HG02970 (cell line): ENCODE measurements around the gene GALNT8.

ENCODE experiments used
- ATAC-seq: cut with Tn5 transposase; IDR thresholded peaks from one replicate; pipeline ENCODE4 v1.9.1; 2021; ENCODE audit warnings: mild to moderate bottlenecking, moderate library complexity, moderate number of reproducible peaks; ENCODE audit not compliant: unreplicated experiment, low FRiP score

The GALNT8 gene

GRCh38 chr12:4796216-4796615 lies 76.0 kb downstream of the GALNT8 start:
- no peak for ATAC-seq

- no peak for ATAC-seq
These were observed 76.7 kb downstream of the GALNT8 start for GRCh38 chr12:4796694-4797482.

GRCh38 chr12:4800555-4800954 lies 80.4 kb downstream of the GALNT8 start:
- ATAC-seq: no peak

- no peak for ATAC-seq
These were observed 82.6 kb downstream of the GALNT8 start for GRCh38 chr12:4802841-4803240.

GRCh38 chr12:4806439-4807115 lies 86.4 kb downstream of the GALNT8 start:
- no peak for ATAC-seq

GRCh38 chr12:4807116-4807783 lies 87.0 kb downstream of the GALNT8 start:
- no peak for ATAC-seq

- no peak for ATAC-seq
These were observed 87.6 kb downstream of the GALNT8 start for GRCh38 chr12:4807813-4808212.

GRCh38 chr12:4809013-4809448 lies 88.8 kb downstream of the GALNT8 start:
- no peak for ATAC-seq

GRCh38 chr12:4809449-4810218 lies 89.4 kb downstream of the GALNT8 start:
- no peak for ATAC-seq

- no peak for ATAC-seq
These were observed 90.0 kb downstream of the GALNT8 start for GRCh38 chr12:4810219-4810671.

- no peak for ATAC-seq
These were observed 92.6 kb downstream of the GALNT8 start for GRCh38 chr12:4812624-4813327.

GRCh38 chr12:4813741-4814140 lies 93.5 kb downstream of the GALNT8 start:
- no peak for ATAC-seq

GRCh38 chr12:4814485-4814884 lies 94.3 kb downstream of the GALNT8 start:
- ATAC-seq: no peak

GRCh38 chr12:4816744-4817525 lies 96.7 kb downstream of the GALNT8 start:
- ATAC-seq: no peak

- no peak for ATAC-seq
These were observed 97.7 kb downstream of the GALNT8 start for GRCh38 chr12:4817880-4818279.

GRCh38 chr12:4819654-4820053 lies 99.5 kb downstream of the GALNT8 start:
- ATAC-seq: no peak

GRCh38 chr12:4820971-4821370 lies 100.8 kb downstream of the GALNT8 start:
- ATAC-seq: no peak
